ENCODE data around the gene STK32B.

STK32B gene

DNA sequence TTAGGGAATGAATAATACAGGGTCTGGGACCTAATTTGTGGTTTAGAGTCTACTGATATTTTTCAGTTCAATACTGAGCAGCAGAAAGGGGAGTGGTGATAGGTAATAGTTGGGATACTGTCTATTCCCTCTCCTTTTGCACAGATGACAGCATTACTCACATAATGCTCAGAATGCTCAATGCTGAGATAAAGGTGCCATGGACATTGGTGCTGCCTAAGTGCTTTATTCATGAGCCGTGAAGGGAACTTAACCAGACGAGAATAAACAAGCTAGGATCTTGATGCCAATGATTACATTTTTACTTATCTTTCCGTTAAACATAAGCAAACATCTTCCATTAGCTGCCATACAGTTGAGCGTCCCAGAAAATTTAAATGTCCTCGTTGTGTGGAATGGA is 75.6 kb downstream of the STK32B start:
- no peak for DNase-seq

- no peak for DNase-seq
Measured at GRCh38 chr4:5127556-5127955, 76.3 kb downstream of the STK32B start.

DNA sequence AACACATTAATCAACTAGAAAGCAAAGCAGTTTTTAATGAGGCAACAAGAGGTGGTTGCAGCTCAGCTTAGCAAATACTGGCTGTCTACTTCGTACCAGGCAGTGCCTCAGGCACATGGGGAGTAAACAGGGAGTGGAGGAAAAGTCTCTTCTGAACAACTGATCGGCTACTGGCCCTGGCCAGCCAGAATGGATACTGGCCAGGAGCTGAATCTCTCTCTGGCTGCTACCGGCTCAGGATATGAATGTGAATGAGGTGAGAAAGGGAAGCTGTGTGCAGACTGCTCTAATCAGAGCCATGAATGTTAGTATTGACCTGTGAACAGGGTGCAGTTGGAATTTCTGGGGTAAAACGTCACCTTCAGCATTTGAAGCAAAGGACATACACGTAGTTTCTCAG is 77.3 kb downstream of the STK32B start:
- DNase-seq, result no peak

DNA sequence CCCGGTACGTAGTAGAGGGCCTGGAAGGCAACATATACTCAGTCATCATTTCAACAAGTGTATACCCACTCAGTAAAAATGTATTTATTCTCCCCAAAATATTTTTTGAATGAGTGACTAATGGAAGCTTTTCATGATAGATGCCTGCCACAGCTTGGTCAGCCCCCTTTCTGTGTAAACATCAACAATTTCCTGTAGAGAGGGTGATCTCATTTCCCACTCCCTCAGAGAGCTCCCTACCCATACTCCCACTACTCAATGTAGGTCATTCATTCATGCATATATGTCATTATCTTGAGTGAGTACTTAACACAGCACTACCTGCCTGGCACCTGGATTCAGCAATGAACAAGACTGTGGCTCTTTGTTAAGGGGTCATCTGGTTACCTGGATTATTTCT is 81.9 kb downstream of the STK32B start:
- no peak for DNase-seq

DNA sequence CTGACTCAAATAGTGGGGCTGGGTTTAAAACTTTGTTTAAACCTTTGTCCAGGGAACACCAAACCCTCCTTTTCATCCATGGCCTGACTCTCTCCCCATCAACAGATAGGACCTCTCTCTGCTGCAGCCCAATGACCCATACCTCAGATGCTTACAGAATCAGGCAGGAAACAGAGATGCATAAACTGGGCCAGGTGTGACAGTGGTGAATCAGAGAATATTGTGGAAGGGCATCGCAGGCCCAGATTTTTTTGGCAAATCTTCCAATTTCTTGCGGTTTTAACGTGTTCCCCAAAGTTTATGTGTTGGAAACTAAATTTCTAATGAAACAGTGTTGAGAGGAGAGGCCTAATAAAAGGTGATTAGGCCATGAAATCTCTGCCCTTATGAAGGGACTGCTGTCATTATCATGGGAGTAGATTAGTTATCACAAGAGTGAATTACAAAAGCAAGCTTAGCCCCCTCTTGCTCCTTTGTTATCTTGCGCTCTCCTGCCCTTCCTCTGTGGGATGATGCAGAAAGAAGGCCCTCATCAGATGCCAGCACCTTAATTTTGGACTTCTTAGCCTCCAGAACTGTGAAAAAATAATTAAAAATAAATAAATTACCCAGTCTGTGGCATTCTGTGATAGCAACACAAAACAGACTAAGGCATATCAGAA is 82.8 kb downstream of the STK32B start:
- DNase-seq, result no peak

GRCh38 chr4:5134620-5135019 is 83.3 kb downstream of the STK32B start:
- DNase-seq, result no peak

DNA sequence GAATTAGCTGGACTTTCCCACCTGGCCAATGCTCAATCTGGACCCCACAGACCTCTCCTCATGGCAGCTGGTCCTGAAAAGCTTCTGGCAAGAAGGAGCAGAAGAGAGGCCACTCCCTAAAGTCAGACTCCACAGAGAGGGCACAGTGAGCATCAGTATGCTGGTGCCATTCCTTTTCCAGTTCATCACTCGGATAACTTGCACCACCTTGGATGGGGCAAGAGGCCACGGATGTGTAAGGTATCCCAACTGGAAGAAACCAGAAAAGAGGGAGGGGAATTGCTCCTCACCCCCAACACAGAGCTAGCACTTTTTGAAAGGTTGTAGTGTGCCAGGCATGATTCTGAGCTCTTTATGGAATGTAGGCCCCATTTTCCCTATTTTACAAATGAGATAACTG is 85.9 kb downstream of the STK32B start:
- DNase-seq, result no peak

DNA sequence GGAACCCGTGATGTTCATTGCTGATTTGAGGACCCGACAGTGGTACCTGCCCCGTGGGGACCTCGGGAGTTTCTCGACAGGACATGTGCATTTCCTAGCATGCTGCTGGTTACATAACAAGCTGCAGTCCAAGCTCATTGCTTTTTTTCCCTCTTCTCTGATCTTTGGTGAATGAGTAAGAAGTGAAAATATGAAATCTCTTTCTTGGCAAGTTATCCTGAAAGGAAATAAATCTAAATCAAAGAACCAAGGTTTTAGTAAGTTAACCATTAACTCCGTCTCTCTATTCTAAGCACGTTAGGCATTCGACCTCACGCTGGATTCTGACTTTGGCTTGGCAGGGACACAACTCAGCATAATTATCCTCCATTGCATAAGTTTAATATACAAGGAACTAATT is 86.6 kb downstream of the STK32B start:
- DNase-seq, result no peak

GRCh38 chr4:5138389-5138788 is 87.1 kb downstream of the STK32B start:
- DNase-seq, result no peak

- DNase-seq, result no peak
Measured at GRCh38 chr4:5139141-5139540, 87.9 kb downstream of the STK32B start.

DNA sequence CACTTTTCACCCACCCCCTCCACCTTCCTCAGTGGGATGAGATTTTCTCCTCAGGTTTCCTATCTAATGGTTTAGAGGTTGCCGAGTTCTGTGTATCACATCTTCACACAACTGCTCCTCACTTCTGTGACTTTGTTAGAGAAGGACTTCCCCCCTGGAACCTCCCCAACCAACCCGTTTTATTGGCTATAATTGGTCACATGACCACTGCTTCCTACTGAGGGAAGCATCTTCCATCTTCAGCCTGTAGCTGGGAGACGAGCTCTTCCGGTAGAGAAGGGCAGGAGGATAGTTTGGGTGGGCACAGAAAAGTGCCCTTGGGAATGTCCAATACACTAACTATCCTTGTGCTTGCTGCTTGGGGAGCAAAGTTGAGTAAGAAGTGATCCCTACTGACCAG is 90.5 kb downstream of the STK32B start:
- DNase-seq, result no peak

- DNase-seq, result no peak
Measured at GRCh38 chr4:5142726-5143125, 91.4 kb downstream of the STK32B start.

- DNase-seq, result no peak
Measured at GRCh38 chr4:5143306-5143861, 92.1 kb downstream of the STK32B start.

- DNase-seq, result no peak
Measured at GRCh38 chr4:5143940-5144339, 92.7 kb downstream of the STK32B start.

DNA sequence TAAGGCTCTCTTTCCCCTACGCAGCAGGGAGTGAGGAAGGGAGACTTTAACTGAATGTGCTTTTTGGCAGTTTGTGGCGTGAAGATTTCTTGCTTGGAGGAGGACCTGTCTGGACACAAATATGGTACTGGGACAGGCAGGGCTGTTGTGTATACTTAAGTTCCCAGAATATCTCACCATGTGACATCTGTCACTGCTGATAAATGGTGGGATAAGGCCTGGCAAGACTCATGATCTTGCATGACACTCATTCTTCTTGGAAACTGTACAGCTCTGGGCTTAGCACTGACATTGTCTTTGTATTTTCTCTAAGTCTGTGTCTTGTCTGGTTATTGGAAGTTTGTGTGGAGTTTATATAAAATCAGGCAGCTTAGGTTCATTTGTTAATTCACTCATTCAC is 93.1 kb downstream of the STK32B start:
- no peak for DNase-seq

- no peak for DNase-seq
Measured at GRCh38 chr4:5146248-5146647, 95.0 kb downstream of the STK32B start.

- no peak for DNase-seq
Measured at GRCh38 chr4:5152521-5152920, 101.2 kb downstream of the STK32B start.

DNA sequence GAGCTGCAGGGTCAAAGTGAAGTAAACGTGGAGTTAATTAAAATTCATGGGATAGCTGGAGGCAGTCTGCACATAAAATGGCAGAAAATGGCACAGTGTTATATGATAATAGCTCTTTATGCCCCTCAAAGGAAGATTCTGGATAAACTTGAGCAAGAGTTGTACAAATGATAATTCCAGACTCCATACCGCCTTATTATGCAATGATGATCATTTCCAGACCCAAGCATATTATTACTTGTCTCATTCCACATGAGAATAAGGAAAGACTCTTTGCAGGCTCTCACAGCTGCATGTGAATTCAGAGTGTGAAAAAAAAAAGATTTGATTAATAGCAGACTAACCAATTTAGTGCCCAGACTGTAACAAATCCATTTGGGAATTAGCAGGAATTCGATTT is 105.4 kb downstream of the STK32B start:
- DNase-seq, result no peak

DNA sequence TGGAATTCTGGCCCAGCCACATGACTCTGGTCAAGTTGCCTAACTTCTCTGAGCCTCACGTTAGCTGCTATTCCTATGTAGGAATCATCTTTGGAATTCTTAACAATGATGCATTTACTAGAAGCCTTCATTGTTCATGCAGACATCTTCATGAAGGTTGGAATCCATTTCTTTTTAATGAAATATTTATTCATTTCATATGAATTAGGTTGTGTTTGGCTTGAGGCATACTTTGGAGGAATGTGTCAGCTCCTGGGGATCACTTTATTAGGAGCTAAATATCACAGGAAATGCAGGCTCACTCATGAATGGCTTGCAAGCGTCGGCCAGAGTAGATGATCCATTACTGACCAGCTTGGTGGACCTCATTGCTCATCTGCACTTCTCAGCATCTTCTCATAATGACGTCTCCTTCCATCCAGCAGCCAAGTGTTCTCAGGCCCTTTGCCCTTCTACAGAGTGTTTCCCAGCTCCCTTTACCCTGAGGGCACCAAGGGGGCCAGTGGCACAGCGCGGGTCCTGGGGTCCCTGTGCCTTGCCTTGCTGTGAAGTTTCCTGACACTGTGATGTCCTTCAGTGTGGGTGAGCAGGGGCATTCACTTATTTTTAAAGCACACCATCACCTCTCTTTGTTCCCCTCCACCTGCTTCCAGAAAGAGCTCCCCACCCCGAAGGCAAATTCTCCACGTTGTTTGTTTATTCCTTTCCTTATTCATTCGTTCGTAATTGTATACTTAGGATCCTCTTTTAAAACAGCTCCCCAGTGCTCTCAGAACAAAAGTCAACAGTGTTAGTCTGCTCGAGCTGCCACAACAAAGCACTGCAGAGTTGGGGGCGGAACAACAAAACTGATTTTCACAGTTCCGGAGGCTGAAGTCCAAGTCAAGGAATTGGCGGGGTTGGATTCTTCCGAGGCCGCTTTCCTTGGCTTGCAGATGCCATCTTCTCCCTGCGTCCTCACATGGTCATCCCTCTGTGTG is 106.8 kb downstream of the STK32B start:
- DNase-seq, result no peak

GRCh38 chr4:5158825-5159224 is 107.5 kb downstream of the STK32B start:
- no peak for DNase-seq

DNA sequence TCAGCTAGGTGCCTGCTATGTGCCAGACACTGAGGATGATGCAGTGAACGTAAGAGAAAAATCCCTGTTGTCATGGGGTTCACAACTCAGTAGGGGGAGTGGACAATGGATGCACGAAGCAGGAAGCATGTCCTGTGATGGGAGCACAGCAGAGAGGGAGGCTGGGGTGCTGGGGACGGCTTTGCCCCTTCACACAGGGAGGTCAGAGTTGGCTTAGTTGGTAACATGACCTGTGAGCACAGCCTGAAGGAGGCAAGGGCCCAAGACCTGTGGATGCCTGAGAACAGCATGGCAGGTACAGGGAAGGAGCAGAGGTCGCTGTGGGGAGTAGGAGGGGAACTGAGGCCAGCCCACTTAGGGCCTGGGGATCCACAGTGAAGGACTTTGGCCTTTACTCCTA is 109.4 kb downstream of the STK32B start:
- DNase-seq, result no peak

DNA sequence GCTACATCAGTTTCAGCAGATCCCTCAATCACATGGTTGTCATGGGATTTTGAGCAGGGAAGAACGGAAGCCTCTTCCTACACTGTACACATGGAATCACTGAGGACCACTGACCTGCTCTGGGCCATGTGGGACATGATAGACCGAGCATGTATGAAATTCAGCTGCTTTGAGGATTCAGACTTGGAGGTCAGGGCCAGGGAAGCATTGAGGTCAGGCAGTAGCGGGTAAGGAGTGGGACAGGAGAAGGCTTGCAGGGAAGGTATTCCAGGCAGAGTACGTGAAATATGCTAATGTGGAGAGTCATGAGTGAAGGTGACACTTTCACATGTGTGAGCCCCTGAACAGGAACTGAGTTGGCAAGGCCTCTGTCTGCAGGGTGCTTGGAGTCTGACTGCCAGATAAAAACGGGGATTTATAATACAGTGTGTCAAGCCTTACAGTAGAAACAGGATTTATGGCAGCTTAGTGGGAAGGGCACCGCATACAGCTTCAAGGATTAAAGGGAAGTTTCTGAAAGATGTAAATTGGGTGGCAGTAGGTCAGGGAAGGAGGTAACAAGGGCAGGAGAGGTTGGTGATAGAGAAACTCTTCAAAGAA is 111.7 kb downstream of the STK32B start:
- DNase-seq, result no peak

- no peak for DNase-seq
Measured at GRCh38 chr4:5164221-5164912, 113.1 kb downstream of the STK32B start.

Measured in CD4-positive, alpha-beta T cell treated with Interleukin-6 for 4 hours (primary cell).